ENCODE results near the gene ESR1. TPM values are rescaled to one million over a fixed set of nuclear protein-coding genes. Genes with fewer than 3 reads are reported as not detected.

The ESR1 gene
- total and polyA plus RNA-seq, 2 donors (not counting 3 experiments of a cell fraction or from before 2014, with no cell fraction given), result 0.01 TPM; not detected in 1

DNA sequence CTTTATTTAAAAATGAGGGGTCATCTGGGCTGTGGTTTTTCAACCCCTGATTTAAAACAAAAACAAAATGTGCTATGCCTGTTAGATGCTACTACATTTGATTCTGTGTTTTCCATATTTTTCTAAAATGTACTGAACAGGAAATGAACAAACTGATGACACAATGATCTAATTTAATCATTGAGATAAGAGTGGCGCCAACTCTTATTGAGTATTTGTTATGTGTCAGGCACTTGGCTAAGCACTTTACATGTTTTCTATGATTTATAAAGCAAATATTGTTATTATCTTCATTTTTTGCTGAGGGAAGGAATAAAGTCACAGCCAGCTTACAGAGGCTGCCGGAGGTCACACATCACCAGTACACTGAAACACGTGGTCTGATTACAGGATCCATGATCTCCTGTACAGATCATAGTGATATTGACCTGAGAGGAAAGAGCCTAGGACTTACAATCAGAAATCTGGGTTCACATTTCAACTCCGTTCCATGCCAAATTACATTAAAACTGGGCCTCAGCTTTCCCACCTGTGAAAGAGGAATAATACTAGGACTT lies 166.7 kb downstream of the ESR1 start:
- POLR2A ChIA-PET, result no interaction called here
- H3K27ac ChIP-seq (ENCODE audit: insufficient read depth, low read depth, low read length), result peak overlapping the region; percentile 9
- H3K79me2 ChIP-seq (ENCODE audit: control insufficient read depth, insufficient read depth, low read length), result no peaks in the 10 kb centered on the region
- H3K4me2 ChIP-seq (ENCODE audit: insufficient read depth, low read length), result peak overlapping the region; percentile 6
- CTCF ChIA-PET, result interaction anchor here (1.2 kb wide), 1 partner anchor 298 kb away, joined by 3 read pairs; no protein-coding TSS in a partner anchor
- peaks cover 16% of the 10 kb centered on the region for H3K4me1 ChIP-seq (ENCODE audit: control insufficient read depth, extremely low read depth, insufficient read depth, low read length)
- no peak overlapping the region for H3K9ac ChIP-seq (replicated peaks; ENCODE audit: extremely low read depth, insufficient read depth, low read length)
- H3K4me3 ChIP-seq (replicated peaks in 1 of 3; ENCODE audit: insufficient read depth in 1 of 3, low read depth in 1 of 3, low read length in 3 of 3), result no peak overlapping the region
- H3K27me3 ChIP-seq (ENCODE audit: control insufficient read depth in 2 of 2, insufficient read depth in 2 of 2, low read length in 2 of 2), result no peaks in the 10 kb centered on the region
- DNase-seq (ENCODE audit: low read depth, low spot score), result peak; percentile 56
- BruUV-seq (replicated peaks), result no TSS peak
- H3K9me1 ChIP-seq (replicated peaks; ENCODE audit: control insufficient read depth, extremely low read depth, insufficient read depth, low read length), result no peaks in the 10 kb centered on the region
- no peak for TF ChIP-seq POLR2AphosphoS5 (IDR thresholded peaks at IDR 0.05; ENCODE audit: insufficient read depth, low read depth, low read length)
- TF ChIP-seq MAX (IDR thresholded peaks at IDR 0.05; ENCODE audit: insufficient read depth, insufficient read length), result peak; percentile 17
- TF ChIP-seq EZH2 (IDR thresholded peaks at IDR 0.05; ENCODE audit: borderline replicate concordance, low read depth, low read length, severe bottlenecking), result no peak
- TF ChIP-seq GATA2 (IDR thresholded peaks at IDR 0.05; ENCODE audit: insufficient read depth, insufficient read length, low read depth, low read length), result peak; percentile 88
- TF ChIP-seq FOS (IDR thresholded peaks at IDR 0.05; ENCODE audit: borderline replicate concordance, insufficient read depth, low read length), result peak; percentile 65
- dilution Hi-C loops (cut with MboI; ENCODE audit: extremely low pct_ligation_motif_present, low sequenced_read_pairs), result no loop called here
- no peaks in the 10 kb centered on the region for H4K20me1 ChIP-seq (replicated peaks; ENCODE audit: control insufficient read depth, extremely low read depth, insufficient read depth, low read length)
- no peak for FAIRE-seq
- no peaks in the 10 kb centered on the region for H3K36me3 ChIP-seq (ENCODE audit: control insufficient read depth in 2 of 2, extremely low read depth in 1 of 2, insufficient read depth in 2 of 2, low read length in 2 of 2)
- intact Hi-C loops (cut with micrococcal nuclease), result loop anchor here (1.0 to 5.0 kb wide), 3 partner anchors 83 to 207 kb away; no protein-coding TSS in a partner anchor
- H3K9me3 ChIP-seq (replicated peaks; ENCODE audit: control insufficient read depth, insufficient read depth, low read length), result no peaks in the 10 kb centered on the region
- H2AFZ ChIP-seq (ENCODE audit: low read depth, low read length), result peak overlapping the region; percentile 28

DNA sequence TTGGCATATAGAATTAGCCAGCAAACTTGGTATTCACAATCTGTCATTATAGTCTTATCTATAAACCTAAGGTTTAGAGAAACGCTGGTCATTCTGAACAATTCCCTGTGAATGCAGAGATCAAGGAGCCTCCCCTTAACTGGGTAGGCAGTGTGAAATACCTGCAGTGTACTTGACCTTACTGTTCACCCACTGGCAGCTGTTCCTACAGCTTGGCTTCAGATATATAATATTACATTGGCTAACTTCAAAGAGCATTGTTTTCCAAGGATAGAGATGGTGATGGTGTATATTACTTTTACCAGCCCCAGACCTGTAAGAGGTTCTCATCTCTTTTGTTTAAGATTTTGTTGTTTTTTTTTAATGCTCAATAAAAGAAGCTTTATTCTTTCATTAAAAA lies 168.3 kb downstream of the ESR1 start:
- POLR2A ChIA-PET, result no interaction called here
- no TSS peak for BruUV-seq (replicated peaks)

More for the DNA sequence above, 168.3 kb downstream of the ESR1 start:
- intact Hi-C loops (cut with micrococcal nuclease) (no loop called here), dilution Hi-C loops (cut with MboI; ENCODE audit: extremely low pct_ligation_motif_present, low sequenced_read_pairs) (no loop called here)
- Histone ChIP-seq H3K4me3 (replicated peaks in 1 of 3; ENCODE audit: insufficient read depth in 1 of 3, low read depth in 1 of 3, low read length in 3 of 3) (no peak overlapping the region), H3K27me3 (ENCODE audit: control insufficient read depth in 2 of 2, insufficient read depth in 2 of 2, low read length in 2 of 2) (no peaks in the 10 kb centered on the region), H3K79me2 (ENCODE audit: control insufficient read depth, insufficient read depth, low read length) (no peaks in the 10 kb centered on the region), H3K9me3 (replicated peaks; ENCODE audit: control insufficient read depth, insufficient read depth, low read length) (no peaks in the 10 kb centered on the region), H2AFZ (ENCODE audit: low read depth, low read length) (no peak overlapping the region), H3K4me1 (ENCODE audit: control insufficient read depth, extremely low read depth, insufficient read depth, low read length) (peaks cover 16% of the 10 kb centered on the region), H3K4me2 (ENCODE audit: insufficient read depth, low read length) (no peak overlapping the region), H3K9me1 (replicated peaks; ENCODE audit: control insufficient read depth, extremely low read depth, insufficient read depth, low read length) (no peaks in the 10 kb centered on the region), H3K27ac (ENCODE audit: insufficient read depth, low read depth, low read length) (no peak overlapping the region), H3K36me3 (ENCODE audit: control insufficient read depth in 2 of 2, extremely low read depth in 1 of 2, insufficient read depth in 2 of 2, low read length in 2 of 2) (no peaks in the 10 kb centered on the region), H4K20me1 (replicated peaks; ENCODE audit: control insufficient read depth, extremely low read depth, insufficient read depth, low read length) (no peaks in the 10 kb centered on the region), H3K9ac (replicated peaks; ENCODE audit: extremely low read depth, insufficient read depth, low read length) (no peak overlapping the region)
- FAIRE-seq (no peak), DNase-seq (ENCODE audit: low read depth, low spot score) (no peak)
- CTCF ChIA-PET, result interaction anchor here (0.7 to 1.2 kb wide), 2 partner anchors 78 to 210 kb away, joined by 3 read pairs; no protein-coding TSS in a partner anchor
- TF ChIP-seq POLR2A (IDR thresholded peaks at IDR 0.05; ENCODE audit: low read depth, low read length), result no peak
- no peak for TF ChIP-seq GATA2 (IDR thresholded peaks at IDR 0.05; ENCODE audit: insufficient read depth, insufficient read length, low read depth, low read length)
- TF ChIP-seq FOS (IDR thresholded peaks at IDR 0.05; ENCODE audit: borderline replicate concordance, insufficient read depth, low read length), result no peak
- TF ChIP-seq MYC (IDR thresholded peaks at IDR 0.05; ENCODE audit: low read depth, low read length), result no peak
- TF ChIP-seq POLR2AphosphoS5 (IDR thresholded peaks at IDR 0.05; ENCODE audit: insufficient read depth, low read depth, low read length), result no peak
- TF ChIP-seq, protein P1, sequence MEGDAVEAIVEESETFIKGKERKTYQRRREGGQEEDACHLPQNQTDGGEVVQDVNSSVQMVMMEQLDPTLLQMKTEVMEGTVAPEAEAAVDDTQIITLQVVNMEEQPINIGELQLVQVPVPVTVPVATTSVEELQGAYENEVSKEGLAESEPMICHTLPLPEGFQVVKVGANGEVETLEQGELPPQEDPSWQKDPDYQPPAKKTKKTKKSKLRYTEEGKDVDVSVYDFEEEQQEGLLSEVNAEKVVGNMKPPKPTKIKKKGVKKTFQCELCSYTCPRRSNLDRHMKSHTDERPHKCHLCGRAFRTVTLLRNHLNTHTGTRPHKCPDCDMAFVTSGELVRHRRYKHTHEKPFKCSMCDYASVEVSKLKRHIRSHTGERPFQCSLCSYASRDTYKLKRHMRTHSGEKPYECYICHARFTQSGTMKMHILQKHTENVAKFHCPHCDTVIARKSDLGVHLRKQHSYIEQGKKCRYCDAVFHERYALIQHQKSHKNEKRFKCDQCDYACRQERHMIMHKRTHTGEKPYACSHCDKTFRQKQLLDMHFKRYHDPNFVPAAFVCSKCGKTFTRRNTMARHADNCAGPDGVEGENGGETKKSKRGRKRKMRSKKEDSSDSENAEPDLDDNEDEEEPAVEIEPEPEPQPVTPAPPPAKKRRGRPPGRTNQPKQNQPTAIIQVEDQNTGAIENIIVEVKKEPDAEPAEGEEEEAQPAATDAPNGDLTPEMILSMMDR (IDR thresholded peaks at IDR 0.05; ENCODE audit: extremely low read depth in 1 of 2, insufficient read depth in 1 of 2, low read depth in 1 of 2, low read length in 2 of 2), result no peak
- TF ChIP-seq JUN (IDR thresholded peaks at IDR 0.05; ENCODE audit: borderline replicate concordance, insufficient read depth, insufficient read length, low read depth), result no peak
- TF ChIP-seq MAX (IDR thresholded peaks at IDR 0.05; ENCODE audit: insufficient read depth, insufficient read length), result no peak
- no peak for TF ChIP-seq EZH2 (IDR thresholded peaks at IDR 0.05; ENCODE audit: borderline replicate concordance, low read depth, low read length, severe bottlenecking)
